ENCODE measurements around the gene HS3ST2.

The HS3ST2 gene

GRCh38 chr16:22927306-22927705, 113.3 kb downstream of the HS3ST2 start:
- no peak for TF ChIP-seq REST (IDR thresholded peaks at IDR 0.05; ENCODE audit: insufficient read depth in 1 of 2, low read depth in 2 of 2, low read length in 2 of 2)
- no peak for TF ChIP-seq TAF1 (IDR thresholded peaks at IDR 0.05; ENCODE audit: borderline replicate concordance, insufficient read depth, low read length)
- no peak for TF ChIP-seq SIN3A (IDR thresholded peaks at IDR 0.05; ENCODE audit: borderline replicate concordance, insufficient read depth, low read length)
- TF ChIP-seq POLR2AphosphoS5 (IDR thresholded peaks at IDR 0.05; ENCODE audit: low read depth, low read length) = no peak
- no peak for TF ChIP-seq FOXP2 (optimal IDR thresholded peaks at IDR 0.05; ENCODE audit: borderline replicate concordance, extremely low read depth, extremely low read length, insufficient read depth)

- no peak for TF ChIP-seq SIN3A (IDR thresholded peaks at IDR 0.05; ENCODE audit: borderline replicate concordance, insufficient read depth, low read length)
- no peak for TF ChIP-seq POLR2AphosphoS5 (IDR thresholded peaks at IDR 0.05; ENCODE audit: low read depth, low read length)
- TF ChIP-seq FOXP2 (optimal IDR thresholded peaks at IDR 0.05; ENCODE audit: borderline replicate concordance, extremely low read depth, extremely low read length, insufficient read depth) = no peak
- TF ChIP-seq TAF1 (IDR thresholded peaks at IDR 0.05; ENCODE audit: borderline replicate concordance, insufficient read depth, low read length) = no peak
- TF ChIP-seq REST (IDR thresholded peaks at IDR 0.05; ENCODE audit: insufficient read depth in 1 of 2, low read depth in 2 of 2, low read length in 2 of 2) = no peak
These were observed 115.0 kb downstream of the HS3ST2 start for GRCh38 chr16:22928882-22929435.

GRCh38 chr16:22929461-22929860, 115.5 kb downstream of the HS3ST2 start:
- TF ChIP-seq POLR2AphosphoS5 (IDR thresholded peaks at IDR 0.05; ENCODE audit: low read depth, low read length) (no peak), SIN3A (IDR thresholded peaks at IDR 0.05; ENCODE audit: borderline replicate concordance, insufficient read depth, low read length) (no peak)

GRCh38 chr16:22932032-22932771, 118.2 kb downstream of the HS3ST2 start:
- no peak for TF ChIP-seq REST (IDR thresholded peaks at IDR 0.05; ENCODE audit: insufficient read depth in 1 of 2, low read depth in 2 of 2, low read length in 2 of 2)
- no peak for TF ChIP-seq TAF1 (IDR thresholded peaks at IDR 0.05; ENCODE audit: borderline replicate concordance, insufficient read depth, low read length)
- TF ChIP-seq POLR2AphosphoS5 (IDR thresholded peaks at IDR 0.05; ENCODE audit: low read depth, low read length) = no peak
- no peak for TF ChIP-seq FOXP2 (optimal IDR thresholded peaks at IDR 0.05; ENCODE audit: borderline replicate concordance, extremely low read depth, extremely low read length, insufficient read depth)
- no peak for TF ChIP-seq SIN3A (IDR thresholded peaks at IDR 0.05; ENCODE audit: borderline replicate concordance, insufficient read depth, low read length)

GRCh38 chr16:22933173-22933572, 119.2 kb downstream of the HS3ST2 start:
- peak; percentile 70 to 88 for TF ChIP-seq REST (IDR thresholded peaks at IDR 0.05; ENCODE audit: insufficient read depth in 1 of 2, low read depth in 2 of 2, low read length in 2 of 2)
- TF ChIP-seq TAF1 (IDR thresholded peaks at IDR 0.05; ENCODE audit: borderline replicate concordance, insufficient read depth, low read length) = no peak
- no peak for TF ChIP-seq FOXP2 (optimal IDR thresholded peaks at IDR 0.05; ENCODE audit: borderline replicate concordance, extremely low read depth, extremely low read length, insufficient read depth)
